Cardiac muscle cell (in vitro differentiated cells and primary cell): ENCODE results near the gene DNLZ. TPM values are rescaled to one million over a fixed set of nuclear protein-coding genes. Genes with fewer than 3 reads are reported as not detected.

ENCODE experiments used
- DNase-seq, 2 donors: peaks; one replicate each; pipeline versions ENCODE4 v3.0.0 to v3.0.0-alpha.2; 2010 to 2017; ENCODE audit warnings: low read depth in 1 of 2, low spot score in 1 of 2
- H3K27ac ChIP-seq: fragments of 200-600 bp; sonication (generic); 2 replicates; pipeline ENCODE4 v1.5.1; 2016
- H3K27me3 ChIP-seq: fragments of 200-600 bp; sonication (generic); 2 replicates; pipeline ENCODE4 v1.6.0; 2016; ENCODE audit warnings: control low read depth
- H3K36me3 ChIP-seq: fragments of 200-600 bp; sonication (generic); 2 replicates; pipeline ENCODE4 v1.5.1; 2016; ENCODE audit warnings: control low read depth
- H3K4me1 ChIP-seq: fragments of 200-600 bp; sonication (generic); 2 replicates; pipeline ENCODE4 v1.8.1; 2017; ENCODE audit warnings: low read depth, mild to moderate bottlenecking, mixed run types
- H3K4me3 ChIP-seq: fragments of 200-600 bp; sonication (generic); 2 replicates; pipeline ENCODE4 v1.5.1; 2016; ENCODE audit warnings: mild to moderate bottlenecking
- H3K9me3 ChIP-seq: fragments of 200-600 bp; sonication (generic); 2 replicates; pipeline ENCODE4 v1.5.1; 2017; ENCODE audit warnings: low read depth, mild to moderate bottlenecking, control low read depth
- polyA plus RNA-seq: library from polyadenylated mRNA; unstranded; fragments of >200 nt; fragmentation: Nextera tagmentation; extraction: Ambion mirVana; gene quantifications from 2 replicates; pipeline ENCODE4 v1.2.1, GENCODE V29; 2016
- total RNA-seq: library from RNA; depleted of rRNA; stranded (reverse); fragments of >200 nt; gene quantifications from 2 replicates; pipeline ENCODE4 v1.2.3, GENCODE V29; 2016
- TF ChIP-seq, protein P1 (sequence below): IDR thresholded peaks from 2 replicates; pipeline ENCODE4 v1.5.1; 2012; ENCODE audit warnings: low read depth, mild to moderate bottlenecking, low read length

Gene DNLZ
- total and polyA plus RNA-seq, 2 experiments from 2014 or later: 28.0 to 48.2 TPM

- Histone ChIP-seq H3K4me1 (no peaks in the 10 kb centered on the region), H3K27me3 (no peaks in the 10 kb centered on the region), H3K27ac (no peak overlapping the region), H3K4me3 (no peak overlapping the region), H3K36me3 (peaks cover 21% of the 10 kb centered on the region), H3K9me3 (no peaks in the 10 kb centered on the region)
- DNase-seq: no peak
- TF ChIP-seq, protein P1, sequence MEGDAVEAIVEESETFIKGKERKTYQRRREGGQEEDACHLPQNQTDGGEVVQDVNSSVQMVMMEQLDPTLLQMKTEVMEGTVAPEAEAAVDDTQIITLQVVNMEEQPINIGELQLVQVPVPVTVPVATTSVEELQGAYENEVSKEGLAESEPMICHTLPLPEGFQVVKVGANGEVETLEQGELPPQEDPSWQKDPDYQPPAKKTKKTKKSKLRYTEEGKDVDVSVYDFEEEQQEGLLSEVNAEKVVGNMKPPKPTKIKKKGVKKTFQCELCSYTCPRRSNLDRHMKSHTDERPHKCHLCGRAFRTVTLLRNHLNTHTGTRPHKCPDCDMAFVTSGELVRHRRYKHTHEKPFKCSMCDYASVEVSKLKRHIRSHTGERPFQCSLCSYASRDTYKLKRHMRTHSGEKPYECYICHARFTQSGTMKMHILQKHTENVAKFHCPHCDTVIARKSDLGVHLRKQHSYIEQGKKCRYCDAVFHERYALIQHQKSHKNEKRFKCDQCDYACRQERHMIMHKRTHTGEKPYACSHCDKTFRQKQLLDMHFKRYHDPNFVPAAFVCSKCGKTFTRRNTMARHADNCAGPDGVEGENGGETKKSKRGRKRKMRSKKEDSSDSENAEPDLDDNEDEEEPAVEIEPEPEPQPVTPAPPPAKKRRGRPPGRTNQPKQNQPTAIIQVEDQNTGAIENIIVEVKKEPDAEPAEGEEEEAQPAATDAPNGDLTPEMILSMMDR: no peak
Observed at GRCh38 chr9:136389396-136389795, 25.9 kb upstream of the DNLZ start.

GRCh38 chr9:136387217-136387616 is 23.7 kb upstream of the DNLZ start:
- H3K4me1 ChIP-seq: no peaks in the 10 kb centered on the region
- H3K27ac ChIP-seq: no peak overlapping the region
- TF ChIP-seq, protein P1: no peak
- no peak for DNase-seq
- H3K4me3 ChIP-seq: no peak overlapping the region
- H3K36me3 ChIP-seq: peaks cover 10% of the 10 kb centered on the region
- no peaks in the 10 kb centered on the region for H3K9me3 ChIP-seq
- no peaks in the 10 kb centered on the region for H3K27me3 ChIP-seq

DNA sequence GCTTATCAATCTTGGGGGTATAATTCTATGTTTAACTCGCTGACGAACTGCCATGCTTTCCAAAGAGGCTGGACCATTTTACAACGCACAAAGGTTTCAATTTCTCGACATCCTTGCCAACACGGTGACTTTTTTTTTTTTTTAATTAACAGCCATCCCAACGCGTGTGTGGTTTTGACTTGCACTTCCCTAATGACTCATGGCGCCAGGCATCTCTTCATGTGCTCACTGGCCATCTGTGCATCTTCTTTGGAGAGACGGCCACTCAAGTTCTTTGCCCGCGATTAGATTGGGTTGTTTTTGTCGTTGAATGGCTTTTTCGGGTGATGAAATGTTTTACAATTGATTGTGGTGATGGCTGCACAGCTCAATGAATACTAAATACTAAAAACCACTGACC is 22.5 kb upstream of the DNLZ start:
- peaks cover 10% of the 10 kb centered on the region for H3K36me3 ChIP-seq
- no peak overlapping the region for H3K4me3 ChIP-seq
- no peak for DNase-seq
- H3K27ac ChIP-seq: no peak overlapping the region
- no peaks in the 10 kb centered on the region for H3K9me3 ChIP-seq
- H3K27me3 ChIP-seq: no peaks in the 10 kb centered on the region
- TF ChIP-seq, protein P1: no peak
- no peaks in the 10 kb centered on the region for H3K4me1 ChIP-seq

- peaks cover 9% of the 10 kb centered on the region for H3K36me3 ChIP-seq
- H3K27ac ChIP-seq: no peak overlapping the region
- no peak for DNase-seq
- H3K9me3 ChIP-seq: no peaks in the 10 kb centered on the region
- H3K4me1 ChIP-seq: no peaks in the 10 kb centered on the region
- H3K27me3 ChIP-seq: no peaks in the 10 kb centered on the region
- H3K4me3 ChIP-seq: no peak overlapping the region
- TF ChIP-seq, protein P1: no peak
Observed at GRCh38 chr9:136385015-136385414, 21.5 kb upstream of the DNLZ start.

- H3K27ac ChIP-seq: no peak overlapping the region
- TF ChIP-seq, protein P1: no peak
- no peaks in the 10 kb centered on the region for H3K9me3 ChIP-seq
- no peak overlapping the region for H3K4me3 ChIP-seq
- DNase-seq: no peak
- no peaks in the 10 kb centered on the region for H3K4me1 ChIP-seq
- H3K36me3 ChIP-seq: peaks cover 8% of the 10 kb centered on the region
- H3K27me3 ChIP-seq: no peaks in the 10 kb centered on the region
Observed at GRCh38 chr9:136383436-136383835, 19.9 kb upstream of the DNLZ start.
